GM12891 (cell line): ENCODE results near the gene OVOL1.

Experiments used
- POLR2A ChIP-seq: IDR thresholded peaks from 2 replicates; pipeline ENCODE4 v1.6.1; 2011; ENCODE audit warnings: low read depth, low read length, control low read depth
- POLR2AphosphoS5 ChIP-seq: IDR thresholded peaks from 2 replicates; pipeline ENCODE4 v1.6.1; 2011; ENCODE audit warnings: low read depth, low read length, control low read depth
- TAF1 ChIP-seq: IDR thresholded peaks from 2 replicates; pipeline ENCODE4 v1.6.1; 2011; ENCODE audit warnings: low read depth, low read length, control low read depth

DNA sequence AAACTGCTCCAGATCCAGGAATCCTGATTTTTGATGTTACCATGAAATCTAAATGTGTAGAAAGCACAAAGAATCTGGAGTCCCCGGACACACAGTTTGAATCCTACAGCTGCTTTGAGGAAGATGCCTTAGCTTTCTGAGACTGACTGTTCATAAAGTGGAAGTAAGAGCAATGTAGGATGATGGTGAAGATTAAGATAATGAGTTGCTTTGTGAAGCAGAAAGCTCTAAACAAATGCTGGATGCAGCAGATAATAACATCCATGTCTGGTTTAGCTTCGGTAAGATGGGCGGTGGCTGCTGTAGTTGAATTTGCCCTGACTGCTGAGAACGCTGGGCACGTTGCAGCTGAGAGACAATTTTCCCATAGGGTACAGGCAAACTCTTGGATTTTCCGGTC, 20.1 kb downstream of the OVOL1 start:
- no peak for TF ChIP-seq POLR2A
- TF ChIP-seq POLR2AphosphoS5 = no peak
- TF ChIP-seq TAF1 = no peak
